IMR-90 (cell line): Measurements from ENCODE around the gene MTMR8. TPM values are rescaled to one million over a fixed set of nuclear protein-coding genes. Genes with fewer than 3 reads are reported as not detected.

ENCODE experiments used
- ATAC-seq: fragments of 200-7000 bp; cut with Tn5 transposase; 2 replicates; pipeline ENCODE4 v1.9.1; 2020; ENCODE audit warnings: low read depth, mild to moderate bottlenecking, moderate library complexity
- BruUV-seq: library from RNA; stranded (reverse); fragments of 400-500 nt; replicated peaks from 2 replicates; lab custom pipeline; 2021; lab: Mats Ljungman, UMichigan
- CTCF ChIA-PET: fragments of 300-600 bp; formaldehyde crosslinking; extraction: SDS; loops from one replicate; lab custom pipeline; 2021; ENCODE audit warnings: antibody characterized with exemption; lab: Yijun Ruan, JAX
- POLR2A ChIA-PET: fragments of 300-600 bp; sonication (Branson Sonifier 250); formaldehyde crosslinking; loops from one replicate; lab custom pipeline; 2022; ENCODE audit warnings: antibody characterized with exemption; ENCODE audit not compliant: unreplicated experiment; lab: Charles Lee
- DNase-seq: peaks from one replicate; pipeline ENCODE4 v3.0.0; 2013
- H2AFZ ChIP-seq: replicated peaks from 2 replicates; pipeline ENCODE3; 2013; ENCODE audit warnings: low read length, mild to moderate bottlenecking; ENCODE audit not compliant: poor library complexity
- H2AK5ac ChIP-seq: 2 replicates; pipeline ENCODE4 v1.6.1; 2013; ENCODE audit warnings: low read depth, low read length, inconsistent platforms
- H2AK9ac ChIP-seq: replicated peaks from 2 replicates; pipeline ENCODE3; 2013; ENCODE audit warnings: mild to moderate bottlenecking, low read depth, low read length, moderate library complexity; ENCODE audit not compliant: poor library complexity
- H2BK120ac ChIP-seq: 2 replicates; pipeline ENCODE4 v1.6.1; 2013; ENCODE audit warnings: low read depth, low read length, inconsistent platforms
- H2BK15ac ChIP-seq: 3 replicates; pipeline ENCODE4 v1.6.1; 2013; ENCODE audit warnings: low read depth, low read length, inconsistent platforms
- H2BK20ac ChIP-seq: 2 replicates; pipeline ENCODE4 v1.6.1; 2013; ENCODE audit warnings: low read depth, mild to moderate bottlenecking, inconsistent platforms, low read length, moderate library complexity
- H2BK5ac ChIP-seq: 2 replicates; pipeline ENCODE4 v1.6.1; 2013; ENCODE audit warnings: mild to moderate bottlenecking, low read depth, low read length, inconsistent platforms; ENCODE audit not compliant: poor library complexity, severe bottlenecking
- H3K14ac ChIP-seq: replicated peaks from 2 replicates; pipeline ENCODE4 v1.6.1; 2013; ENCODE audit warnings: low read depth, low read length, inconsistent platforms
- H3K18ac ChIP-seq: 2 replicates; pipeline ENCODE4 v1.6.1; 2013; ENCODE audit warnings: low read depth, low read length, control low read depth
- H3K23ac ChIP-seq: 2 replicates; pipeline ENCODE4 v1.6.1; 2013; ENCODE audit warnings: low read depth, low read length, inconsistent platforms
- H3K27ac ChIP-seq: 2 replicates; pipeline ENCODE4 v1.5.1; 2013; ENCODE audit warnings: mild to moderate bottlenecking, control low read depth, low read length; ENCODE audit not compliant: insufficient read depth
- H3K27me3 ChIP-seq: 2 replicates; pipeline ENCODE4 v1.6.1; 2013; ENCODE audit warnings: low read length; ENCODE audit not compliant: control insufficient read depth, insufficient read depth
- H3K36me3 ChIP-seq: 2 replicates; pipeline ENCODE4 v1.6.1; 2013; ENCODE audit warnings: low read length, mixed read lengths; ENCODE audit not compliant: control insufficient read depth, insufficient read depth
- H3K4ac ChIP-seq: 2 replicates; pipeline ENCODE4 v1.6.1; 2013; ENCODE audit warnings: low read depth, low read length, inconsistent platforms
- H3K4me1 ChIP-seq: 2 replicates; pipeline ENCODE4 v1.6.1; 2013; ENCODE audit warnings: low read length, mixed read lengths; ENCODE audit not compliant: control insufficient read depth, insufficient read depth
- H3K4me2 ChIP-seq: 2 replicates; pipeline ENCODE4 v1.6.1; 2013; ENCODE audit warnings: low read depth, mild to moderate bottlenecking, control low read depth, low read length, moderate library complexity
- H3K4me3 ChIP-seq: 2 replicates; pipeline ENCODE4 v1.5.1; 2013; ENCODE audit warnings: low read depth, mild to moderate bottlenecking, control low read depth, low read length, moderate library complexity; ENCODE audit not compliant: insufficient read depth
- H3K56ac ChIP-seq: 2 replicates; pipeline ENCODE4 v1.6.1; 2013; ENCODE audit warnings: low read length, inconsistent platforms; ENCODE audit not compliant: insufficient read depth; ENCODE audit errors: extremely low read depth
- H3K79me1 ChIP-seq, 2 experiments: 2 replicates each; pipeline ENCODE4 v1.6.1; 2013; ENCODE audit warnings: low read length in 2 of 2, inconsistent platforms in 1 of 2, low read depth in 1 of 2
- H3K9ac ChIP-seq: 2 replicates; pipeline ENCODE4 v1.6.1; 2013; ENCODE audit warnings: low read depth, low read length, control low read depth
- H3K9me1 ChIP-seq: 2 replicates; pipeline ENCODE4 v1.6.1; 2013; ENCODE audit warnings: low read length, inconsistent platforms; ENCODE audit not compliant: insufficient read depth
- H3K9me3 ChIP-seq: 2 replicates; pipeline ENCODE4 v1.6.1; 2013; ENCODE audit warnings: low read length; ENCODE audit not compliant: control insufficient read depth, insufficient read depth
- H4K20me1 ChIP-seq: 2 replicates; pipeline ENCODE4 v1.6.1; 2013; ENCODE audit warnings: low read length, inconsistent platforms; ENCODE audit not compliant: insufficient read depth
- H4K5ac ChIP-seq: 2 replicates; pipeline ENCODE4 v1.6.1; 2013; ENCODE audit warnings: mild to moderate bottlenecking, low read depth, low read length, control low read depth
- H4K8ac ChIP-seq, 2 experiments: 2 replicates each; pipeline ENCODE4 v1.6.1; 2013; ENCODE audit warnings: low read depth in 2 of 2, low read length in 2 of 2, control low read depth in 1 of 2, inconsistent platforms in 1 of 2
- H4K91ac ChIP-seq: 2 replicates; pipeline ENCODE4 v1.6.1; 2013; ENCODE audit warnings: low read depth, low read length, inconsistent platforms; ENCODE audit not compliant: insufficient read depth
- FOS ChIP-seq: fragments of 150-350 bp; IDR thresholded peaks from 2 replicates; pipeline ENCODE4 v1.6.1; 2016; ENCODE audit warnings: low read depth, low read length
- MAFK ChIP-seq: IDR thresholded peaks from 2 replicates; pipeline ENCODE4 v1.6.1; 2012; ENCODE audit warnings: low read depth, low read length, improper control_type of control experiment
- MAZ ChIP-seq: IDR thresholded peaks from 2 replicates; pipeline ENCODE4 v1.6.1; 2012; ENCODE audit warnings: low read depth, mild to moderate bottlenecking, low read length, improper control_type of control experiment, moderate library complexity, borderline replicate concordance
- NFE2L2 ChIP-seq: fragments of 150-350 bp; IDR thresholded peaks from 2 replicates; pipeline ENCODE4 v1.6.1; 2016; ENCODE audit warnings: low read depth, mild to moderate bottlenecking, low read length
- POLR2A ChIP-seq: IDR thresholded peaks from 2 replicates; pipeline ENCODE4 v1.6.1; 2012; ENCODE audit warnings: mild to moderate bottlenecking, low read depth, low read length
- RAD21 ChIP-seq: IDR thresholded peaks from 2 replicates; pipeline ENCODE4 v1.6.1; 2012; ENCODE audit warnings: low read length, improper control_type of control experiment
- RFX5 ChIP-seq: IDR thresholded peaks from 2 replicates; pipeline ENCODE4 v1.8.0; 2012; ENCODE audit warnings: low read depth, mild to moderate bottlenecking, low read length, moderate library complexity
- WGBS, 2 experiments: methylation state at CpG; one replicate each; pipeline versions ENCODE4 v1.1.5 to v1.1.7; 2013; ENCODE audit warnings: missing lambda C conversion rate in 2 of 2; ENCODE audit not compliant: insufficient read length in 1 of 2; ENCODE audit errors: extremely low coverage in 2 of 2; 5-methylcytosine and 5-hydroxymethylcytosine counted together
- dilution Hi-C: fragments of 300-500 bp; cut with HindIII; formaldehyde crosslinking; loops from one replicate; pipeline ENCODE4 v1.14.3; 2018; ENCODE audit warnings: low sequenced_read_pairs; ENCODE audit not compliant: unreplicated experiment
- in situ Hi-C: fragments of 300-500 bp; cut with MboI; formaldehyde crosslinking; loops from 3 replicates; pipeline ENCODE4 v1.14.3; 2019; ENCODE audit warnings: low sequenced_read_pairs, inconsistent platforms, mixed read lengths
- intact Hi-C: fragments of 100-400 bp; cut with micrococcal nuclease; formaldehyde crosslinking; loops from 2 replicates; pipeline ENCODE4 v1.10.0; 2022
- polyA plus RNA-seq, 3 experiments: library from polyadenylated mRNA; depleted of rRNA; stranded (reverse); fragments of >200 nt; gene quantifications; 2 replicates each; pipeline ENCODE4 v1.2.3, GENCODE V29; 2012; ENCODE audit warnings: low replicate concordance in 1 of 3
- total RNA-seq: library from RNA; depleted of rRNA; stranded (reverse); fragments of >200 nt; gene quantifications from 2 replicates; pipeline ENCODE4 v1.2.3, GENCODE V29; 2012
- TF ChIP-seq, protein P1 (sequence below): fragments of 150-350 bp; IDR thresholded peaks from 2 replicates; pipeline ENCODE4 v1.6.1; 2017; ENCODE audit warnings: mild to moderate bottlenecking, antibody characterized with exemption, low read length, low read depth
- TF ChIP-seq, protein P2 (sequence below): conservative IDR thresholded peaks from 2 replicates; pipeline ENCODE4 v1.5.1; 2012; ENCODE audit warnings: mild to moderate bottlenecking, low read depth, low read length, improper control_type of control experiment

Gene MTMR8
- total and polyA plus RNA-seq, 2 of the 4 experiments (the other 2 are of a cell fraction), result not detected

- H2AK5ac ChIP-seq, result no peak overlapping the region
- no peak overlapping the region for H3K4me3 ChIP-seq
- dilution Hi-C loops, result no loop called here
- ATAC-seq (no peak), DNase-seq (no peak)
- H3K4ac ChIP-seq, result no peak overlapping the region
- H4K20me1 ChIP-seq, result no peaks in the 10 kb centered on the region
- no peak overlapping the region for H3K27ac ChIP-seq
- WGBS, 2 experiments, result no CpG with 5 or more reads among the region's 1 CpG
- H4K8ac ChIP-seq, result no peak overlapping the region
- H3K14ac ChIP-seq, result no peak overlapping the region
- in situ Hi-C loops, result no loop called here
- no peaks in the 10 kb centered on the region for H3K36me3 ChIP-seq
- no peaks in the 10 kb centered on the region for H3K79me1 ChIP-seq
- no TSS peak for BruUV-seq
- intact Hi-C loops, result no loop called here
- no peak overlapping the region for H2BK5ac ChIP-seq
- H3K23ac ChIP-seq, result no peak overlapping the region
- no peak overlapping the region for H2AFZ ChIP-seq
- H3K9ac ChIP-seq, result no peak overlapping the region
- H3K9me1 ChIP-seq, result no peaks in the 10 kb centered on the region
- TF ChIP-seq MAFK (peak; percentile 53), RFX5 (no peak), FOS (no peak), MAZ (no peak), POLR2A (no peak), RAD21 (no peak), NFE2L2 (no peak)
- TF ChIP-seq, protein P1, sequence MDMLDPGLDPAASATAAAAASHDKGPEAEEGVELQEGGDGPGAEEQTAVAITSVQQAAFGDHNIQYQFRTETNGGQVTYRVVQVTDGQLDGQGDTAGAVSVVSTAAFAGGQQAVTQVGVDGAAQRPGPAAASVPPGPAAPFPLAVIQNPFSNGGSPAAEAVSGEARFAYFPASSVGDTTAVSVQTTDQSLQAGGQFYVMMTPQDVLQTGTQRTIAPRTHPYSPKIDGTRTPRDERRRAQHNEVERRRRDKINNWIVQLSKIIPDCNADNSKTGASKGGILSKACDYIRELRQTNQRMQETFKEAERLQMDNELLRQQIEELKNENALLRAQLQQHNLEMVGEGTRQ, result no peak
- TF ChIP-seq, protein P2, sequence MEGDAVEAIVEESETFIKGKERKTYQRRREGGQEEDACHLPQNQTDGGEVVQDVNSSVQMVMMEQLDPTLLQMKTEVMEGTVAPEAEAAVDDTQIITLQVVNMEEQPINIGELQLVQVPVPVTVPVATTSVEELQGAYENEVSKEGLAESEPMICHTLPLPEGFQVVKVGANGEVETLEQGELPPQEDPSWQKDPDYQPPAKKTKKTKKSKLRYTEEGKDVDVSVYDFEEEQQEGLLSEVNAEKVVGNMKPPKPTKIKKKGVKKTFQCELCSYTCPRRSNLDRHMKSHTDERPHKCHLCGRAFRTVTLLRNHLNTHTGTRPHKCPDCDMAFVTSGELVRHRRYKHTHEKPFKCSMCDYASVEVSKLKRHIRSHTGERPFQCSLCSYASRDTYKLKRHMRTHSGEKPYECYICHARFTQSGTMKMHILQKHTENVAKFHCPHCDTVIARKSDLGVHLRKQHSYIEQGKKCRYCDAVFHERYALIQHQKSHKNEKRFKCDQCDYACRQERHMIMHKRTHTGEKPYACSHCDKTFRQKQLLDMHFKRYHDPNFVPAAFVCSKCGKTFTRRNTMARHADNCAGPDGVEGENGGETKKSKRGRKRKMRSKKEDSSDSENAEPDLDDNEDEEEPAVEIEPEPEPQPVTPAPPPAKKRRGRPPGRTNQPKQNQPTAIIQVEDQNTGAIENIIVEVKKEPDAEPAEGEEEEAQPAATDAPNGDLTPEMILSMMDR, result no peak
- H2BK20ac ChIP-seq, result no peak overlapping the region
- CTCF ChIA-PET, result no interaction called here
- H2BK15ac ChIP-seq, result no peak overlapping the region
- H2AK9ac ChIP-seq, result no peak overlapping the region
- no peak overlapping the region for H2BK120ac ChIP-seq
- H3K4me1 ChIP-seq, result no peaks in the 10 kb centered on the region
- H4K91ac ChIP-seq, result no peak overlapping the region
- H3K9me3 ChIP-seq, result no peaks in the 10 kb centered on the region
- no peak overlapping the region for H3K18ac ChIP-seq
- POLR2A ChIA-PET, result no interaction called here
- no peak overlapping the region for H3K56ac ChIP-seq
- H3K27me3 ChIP-seq, result no peaks in the 10 kb centered on the region
- no peak overlapping the region for H3K4me2 ChIP-seq
- H4K5ac ChIP-seq, result no peak overlapping the region
Observed at GRCh38 chrX:64398088-64398487, 2.8 kb upstream of the MTMR8 start.
